H9 (cell line): ENCODE results near the gene KCNK5. TPM values are rescaled to one million over a fixed set of nuclear protein-coding genes. Genes with fewer than 3 reads are reported as not detected.

Experiments used
- DNase-seq: peaks from one replicate; pipeline ENCODE4 v3.0.0-alpha.2; 2017
- H2AFZ ChIP-seq: one replicate; pipeline ENCODE4 v1.6.1; 2013; ENCODE audit warnings: mild to moderate bottlenecking, low read length, control low read depth, moderate library complexity
- H2AK5ac ChIP-seq: 2 replicates; pipeline ENCODE4 v1.6.1; 2013; ENCODE audit warnings: low read length, control low read depth, mixed read lengths; ENCODE audit not compliant: insufficient read length
- H2BK120ac ChIP-seq: one replicate; pipeline ENCODE4 v1.6.1; 2013; ENCODE audit warnings: low read depth, mild to moderate bottlenecking, low read length, control low read depth, inconsistent platforms; ENCODE audit not compliant: poor library complexity, severe bottlenecking
- H2BK12ac ChIP-seq: 2 replicates; pipeline ENCODE4 v1.6.1; 2013; ENCODE audit warnings: low read length, control low read depth, mixed read lengths, low read depth; ENCODE audit not compliant: insufficient read length
- H2BK15ac ChIP-seq: 2 replicates; pipeline ENCODE4 v1.6.1; 2013; ENCODE audit warnings: low read depth, low read length, control low read depth
- H2BK20ac ChIP-seq: one replicate; pipeline ENCODE4 v1.6.1; 2013; ENCODE audit warnings: low read depth, mild to moderate bottlenecking, low read length, control low read depth, inconsistent platforms; ENCODE audit not compliant: poor library complexity, severe bottlenecking
- H2BK5ac ChIP-seq: 2 replicates; pipeline ENCODE4 v1.6.1; 2013; ENCODE audit warnings: low read length, control low read depth, mixed read lengths; ENCODE audit not compliant: insufficient read length
- H3K14ac ChIP-seq: 2 replicates; pipeline ENCODE4 v1.6.1; 2013; ENCODE audit warnings: low read length, control low read depth; ENCODE audit not compliant: insufficient read depth
- H3K18ac ChIP-seq: 2 replicates; pipeline ENCODE4 v1.6.1; 2013; ENCODE audit warnings: low read depth, mild to moderate bottlenecking, mixed read lengths, low read length, control low read depth; ENCODE audit not compliant: insufficient read length
- H3K23ac ChIP-seq: 2 replicates; pipeline ENCODE4 v1.6.1; 2013; ENCODE audit warnings: low read length, control low read depth, mixed read lengths, low read depth; ENCODE audit not compliant: insufficient read length
- H3K23me2 ChIP-seq: 2 replicates; pipeline ENCODE4 v1.6.1; 2013; ENCODE audit warnings: low read depth, mild to moderate bottlenecking, mixed read lengths, low read length, control low read depth; ENCODE audit not compliant: insufficient read length, poor library complexity, severe bottlenecking
- H3K27ac ChIP-seq: 2 replicates; pipeline ENCODE4 v1.5.1; 2013; ENCODE audit warnings: low read length, control low read depth, mixed read lengths, low read depth; ENCODE audit not compliant: insufficient read length
- H3K27me3 ChIP-seq: 2 replicates; pipeline ENCODE4 v1.6.1; 2013; ENCODE audit warnings: low read length, control low read depth, inconsistent platforms; ENCODE audit not compliant: insufficient read depth
- H3K4ac ChIP-seq: 2 replicates; pipeline ENCODE4 v1.6.1; 2013; ENCODE audit warnings: low read depth, mild to moderate bottlenecking, control low read depth, inconsistent platforms, low read length, moderate library complexity
- H3K4me1 ChIP-seq: 2 replicates; pipeline ENCODE4 v1.6.1; 2013; ENCODE audit warnings: low read length, control low read depth, inconsistent platforms; ENCODE audit not compliant: insufficient read depth
- H3K4me2 ChIP-seq: 2 replicates; pipeline ENCODE4 v1.6.1; 2013; ENCODE audit warnings: low read length, control low read depth, mixed read lengths; ENCODE audit not compliant: insufficient read length, insufficient read depth
- H3K56ac ChIP-seq: 2 replicates; pipeline ENCODE4 v1.6.1; 2013; ENCODE audit warnings: low read depth, mild to moderate bottlenecking, mixed read lengths, low read length, control low read depth; ENCODE audit not compliant: insufficient read length
- H3K79me1 ChIP-seq: 2 replicates; pipeline ENCODE4 v1.6.1; 2013; ENCODE audit warnings: low read depth, mild to moderate bottlenecking, moderate library complexity, low read length, control low read depth, inconsistent platforms; ENCODE audit not compliant: insufficient read depth, poor library complexity, severe bottlenecking
- H3K79me2 ChIP-seq: 2 replicates; pipeline ENCODE4 v1.6.1; 2013; ENCODE audit warnings: low read length, control low read depth, inconsistent platforms; ENCODE audit not compliant: insufficient read depth
- H3K9ac ChIP-seq: 2 replicates; pipeline ENCODE4 v1.6.1; 2013; ENCODE audit warnings: low read length, control low read depth, mixed read lengths; ENCODE audit not compliant: insufficient read length; ENCODE audit errors: extremely low read depth
- H3K9me3 ChIP-seq: one replicate; pipeline ENCODE4 v1.6.1; 2013; ENCODE audit warnings: low read depth, low read length, inconsistent platforms; ENCODE audit not compliant: control insufficient read depth
- H3T11ph ChIP-seq: one replicate; pipeline ENCODE4 v1.6.1; 2013; ENCODE audit warnings: mild to moderate bottlenecking, low read length, control low read depth, inconsistent platforms
- H4K20me1 ChIP-seq: one replicate; pipeline ENCODE4 v1.6.1; 2013; ENCODE audit not compliant: control insufficient read depth, insufficient read length, insufficient read depth
- H4K5ac ChIP-seq: 2 replicates; pipeline ENCODE4 v1.6.1; 2013; ENCODE audit warnings: low read depth, mild to moderate bottlenecking, mixed read lengths, low read length, control low read depth; ENCODE audit not compliant: insufficient read length
- H4K8ac ChIP-seq: replicated peaks from 2 replicates; pipeline ENCODE4 v1.6.1; 2013; ENCODE audit warnings: low read length, control low read depth, mixed read lengths, low read depth; ENCODE audit not compliant: insufficient read length
- H4K91ac ChIP-seq: 2 replicates; pipeline ENCODE4 v1.6.1; 2013; ENCODE audit warnings: low read depth, mild to moderate bottlenecking, moderate library complexity, mixed read lengths, low read length, control low read depth; ENCODE audit not compliant: insufficient read length
- H3K27ac Mint-ChIP-seq, 3 experiments: 2 replicates in 2 of 3; 3 replicates in 1 of 3; pipeline ENCODE4 v1.8.0; 2020 to 2021; ENCODE audit warnings: mixed read lengths in 3 of 3, mild to moderate bottlenecking in 1 of 3, moderate library complexity in 1 of 3
- H3K27me3 Mint-ChIP-seq: 2 replicates; pipeline ENCODE4 v1.8.0; 2021; ENCODE audit warnings: low read depth, mild to moderate bottlenecking, moderate library complexity, mixed read lengths
- H3K36me3 Mint-ChIP-seq, 3 experiments: 2 replicates in 2 of 3; 3 replicates in 1 of 3; pipeline ENCODE4 v1.8.0; 2020 to 2021; ENCODE audit warnings: low read depth in 3 of 3, mixed read lengths in 3 of 3; ENCODE audit not compliant: insufficient read depth in 1 of 3
- H3K4me1 Mint-ChIP-seq, 2 experiments: 2 replicates each; pipeline ENCODE4 v1.8.0; 2020; ENCODE audit warnings: mixed read lengths in 2 of 2
- H3K4me3 Mint-ChIP-seq, 2 experiments: 2 replicates in 1 of 2; 3 replicates in 1 of 2; pipeline ENCODE4 v1.8.0; 2020 to 2021; ENCODE audit warnings: mild to moderate bottlenecking in 2 of 2, mixed read lengths in 2 of 2, moderate library complexity in 1 of 2
- H3K9me3 Mint-ChIP-seq, 2 experiments: 2 replicates in 1 of 2; 3 replicates in 1 of 2; pipeline ENCODE4 v1.8.0; 2020; ENCODE audit warnings: mild to moderate bottlenecking in 2 of 2, mixed read lengths in 2 of 2, moderate library complexity in 1 of 2
- WGBS: extraction: QIAGEN DNeasy Blood & Tissue Kit; methylation state at CpG from one replicate; pipeline ENCODE4 v1.1.7; 2013; ENCODE audit warnings: missing lambda C conversion rate, low lambda C conversion rate, mixed read lengths; ENCODE audit not compliant: insufficient read length; ENCODE audit errors: extremely low coverage; 5-methylcytosine and 5-hydroxymethylcytosine counted together
- total RNA-seq: library from RNA; stranded (reverse); gene quantifications from 2 replicates; pipeline ENCODE4 v1.2.1, GENCODE V29; 2021
- TF ChIP-seq, protein P1 (sequence below): fragments of 200-600 bp; sonication (generic); conservative IDR thresholded peaks from 3 replicates; pipeline ENCODE4 v1.8.0; 2021; ENCODE audit warnings: antibody characterized with exemption, mild to moderate bottlenecking

Gene KCNK5
- total RNA-seq, 1 experiment from 2014 or later = 30.0 TPM

GRCh38 chr6:39218868-39219567, 10.3 kb downstream of the KCNK5 start:
- H3K27ac ChIP-seq = no peak overlapping the region
- no peak for DNase-seq
- no peak overlapping the region for H2BK120ac ChIP-seq
- peaks cover 49% of the 10 kb centered on the region; the same call in 1 of the 2 replicates for H3K79me2 ChIP-seq
- Mint-ChIP-seq H3K27me3 (no peaks in the 10 kb centered on the region), H3K27ac (peak overlapping the region in 1 of 3 experiments; percentile 68; a peak in 2 of 7 replicates), H3K36me3 (peaks cover 19 to 35% (median 29%) of the 10 kb centered on the region in 3 experiments; a peak in 6 of 7 replicates), H3K4me3 (no peak overlapping the region), H3K4me1 (peaks cover 65 to 69% of the 10 kb centered on the region in 2 experiments), H3K9me3 (no peaks in the 10 kb centered on the region)
- H3K27me3 ChIP-seq = no peaks in the 10 kb centered on the region
- H3K9ac ChIP-seq = no peak overlapping the region
- H3K4me1 ChIP-seq = peaks cover 11% of the 10 kb centered on the region
- H3T11ph ChIP-seq = no peak overlapping the region
- H2BK15ac ChIP-seq = no peak overlapping the region
- H3K23me2 ChIP-seq = no peaks in the 10 kb centered on the region
- H3K4ac ChIP-seq = no peak overlapping the region
- peaks cover 29% of the 10 kb centered on the region for H3K79me1 ChIP-seq
- no peak overlapping the region for H3K14ac ChIP-seq
- TF ChIP-seq, protein P1, sequence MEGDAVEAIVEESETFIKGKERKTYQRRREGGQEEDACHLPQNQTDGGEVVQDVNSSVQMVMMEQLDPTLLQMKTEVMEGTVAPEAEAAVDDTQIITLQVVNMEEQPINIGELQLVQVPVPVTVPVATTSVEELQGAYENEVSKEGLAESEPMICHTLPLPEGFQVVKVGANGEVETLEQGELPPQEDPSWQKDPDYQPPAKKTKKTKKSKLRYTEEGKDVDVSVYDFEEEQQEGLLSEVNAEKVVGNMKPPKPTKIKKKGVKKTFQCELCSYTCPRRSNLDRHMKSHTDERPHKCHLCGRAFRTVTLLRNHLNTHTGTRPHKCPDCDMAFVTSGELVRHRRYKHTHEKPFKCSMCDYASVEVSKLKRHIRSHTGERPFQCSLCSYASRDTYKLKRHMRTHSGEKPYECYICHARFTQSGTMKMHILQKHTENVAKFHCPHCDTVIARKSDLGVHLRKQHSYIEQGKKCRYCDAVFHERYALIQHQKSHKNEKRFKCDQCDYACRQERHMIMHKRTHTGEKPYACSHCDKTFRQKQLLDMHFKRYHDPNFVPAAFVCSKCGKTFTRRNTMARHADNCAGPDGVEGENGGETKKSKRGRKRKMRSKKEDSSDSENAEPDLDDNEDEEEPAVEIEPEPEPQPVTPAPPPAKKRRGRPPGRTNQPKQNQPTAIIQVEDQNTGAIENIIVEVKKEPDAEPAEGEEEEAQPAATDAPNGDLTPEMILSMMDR = no peak
- no peak overlapping the region for H4K91ac ChIP-seq
- no peak overlapping the region for H3K23ac ChIP-seq
- H3K4me2 ChIP-seq = no peak overlapping the region
- H3K9me3 ChIP-seq = no peaks in the 10 kb centered on the region
- no peak overlapping the region for H4K8ac ChIP-seq
- H2AFZ ChIP-seq = no peak overlapping the region
- no peak overlapping the region for H3K18ac ChIP-seq
- no CpG with 5 or more reads among the region's 5 CpGs for WGBS
- H3K56ac ChIP-seq = no peak overlapping the region
- no peak overlapping the region for H2BK12ac ChIP-seq
- no peak overlapping the region for H2BK5ac ChIP-seq
- H2AK5ac ChIP-seq = no peak overlapping the region
- H4K20me1 ChIP-seq = no peaks in the 10 kb centered on the region
- no peak overlapping the region for H2BK20ac ChIP-seq
- no peak overlapping the region for H4K5ac ChIP-seq
